Endothelial cell of umbilical vein (primary cell): Measurements from ENCODE around the gene DDX51.

Experiments used
- EZH2 ChIP-seq: IDR thresholded peaks from 2 replicates; pipeline ENCODE4 v1.6.1; 2012; ENCODE audit warnings: borderline replicate concordance, low read depth, mild to moderate bottlenecking, moderate library complexity, low read length, inconsistent platforms; ENCODE audit not compliant: severe bottlenecking
- FOS ChIP-seq: IDR thresholded peaks from 2 replicates; pipeline ENCODE4 v1.6.1; 2011; ENCODE audit warnings: mild to moderate bottlenecking, low read length, moderate library complexity, borderline replicate concordance; ENCODE audit not compliant: insufficient read depth
- MAX ChIP-seq: IDR thresholded peaks from 2 replicates; pipeline ENCODE4 v1.6.1; 2011; ENCODE audit not compliant: insufficient read depth, insufficient read length
- MYC ChIP-seq: IDR thresholded peaks from one replicate; pipeline ENCODE4 v1.6.1; 2011; ENCODE audit warnings: mild to moderate bottlenecking, low read depth, low read length
- POLR2A ChIP-seq: IDR thresholded peaks from 2 replicates; pipeline ENCODE4 v1.6.1; 2012; ENCODE audit warnings: low read depth, mild to moderate bottlenecking, control low read depth, low read length
- POLR2AphosphoS5 ChIP-seq: IDR thresholded peaks from 2 replicates; pipeline ENCODE4 v1.6.1; 2012; ENCODE audit warnings: low read depth, mild to moderate bottlenecking, control low read depth, low read length, moderate library complexity; ENCODE audit not compliant: insufficient read depth
- TF ChIP-seq, protein P1 (sequence below), 2 donors: IDR thresholded peaks; 1 replicate in 1 of 2; 2 replicates in 1 of 2; pipeline ENCODE4 v1.5.1; 2011; ENCODE audit warnings: low read length in 2 of 2, mild to moderate bottlenecking in 2 of 2, moderate library complexity in 2 of 2, control low read depth in 1 of 2, inconsistent platforms in 1 of 2, low read depth in 1 of 2; ENCODE audit not compliant: insufficient read depth in 1 of 2; ENCODE audit errors: extremely low read depth in 1 of 2

DNA sequence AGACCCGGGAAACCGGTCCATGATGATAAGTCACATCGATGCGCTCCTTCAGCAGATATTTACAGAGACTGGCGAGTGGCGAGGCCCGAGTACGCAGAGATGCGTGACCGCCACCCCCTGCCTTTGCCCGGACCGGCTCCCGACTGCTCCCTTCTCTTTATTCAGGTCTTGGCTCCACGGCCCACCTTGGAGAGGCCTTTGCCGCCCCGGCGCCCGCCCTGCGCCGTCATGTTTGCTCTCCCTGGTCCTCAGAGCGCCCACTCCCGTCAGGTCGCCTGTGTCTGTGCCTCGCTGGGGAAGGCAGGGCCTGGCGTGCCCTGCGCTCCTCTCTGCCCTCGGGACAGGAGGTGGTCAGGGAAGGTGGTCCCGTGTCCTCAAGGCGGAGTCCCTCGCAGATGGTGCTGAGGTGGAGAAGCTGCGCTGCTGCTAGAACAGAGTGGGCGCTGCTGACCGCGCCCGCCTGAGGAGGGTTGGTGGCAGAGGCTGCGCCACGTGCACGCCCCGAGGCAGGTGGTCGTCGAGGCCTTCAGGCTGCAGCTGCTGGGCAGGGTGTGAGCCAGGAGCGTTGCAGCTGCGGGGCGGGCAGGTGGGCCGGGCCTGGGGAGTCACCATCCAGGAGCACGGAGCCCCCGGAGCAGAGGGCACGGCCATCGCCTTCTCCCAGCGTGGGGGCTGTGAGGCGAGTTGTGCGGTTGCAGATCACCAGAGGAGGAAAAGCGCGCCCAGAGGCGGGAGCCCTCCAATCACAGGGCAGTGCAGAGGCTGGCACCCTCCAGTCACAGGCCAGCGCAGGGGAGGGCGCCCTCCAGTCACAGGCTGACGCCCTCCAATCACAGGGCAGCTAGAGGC lies 27.2 kb downstream of the DDX51 start:
- TF ChIP-seq POLR2A (no peak), EZH2 (no peak), POLR2AphosphoS5 (no peak), MAX (no peak), MYC (no peak), FOS (no peak)
- TF ChIP-seq, protein P1, sequence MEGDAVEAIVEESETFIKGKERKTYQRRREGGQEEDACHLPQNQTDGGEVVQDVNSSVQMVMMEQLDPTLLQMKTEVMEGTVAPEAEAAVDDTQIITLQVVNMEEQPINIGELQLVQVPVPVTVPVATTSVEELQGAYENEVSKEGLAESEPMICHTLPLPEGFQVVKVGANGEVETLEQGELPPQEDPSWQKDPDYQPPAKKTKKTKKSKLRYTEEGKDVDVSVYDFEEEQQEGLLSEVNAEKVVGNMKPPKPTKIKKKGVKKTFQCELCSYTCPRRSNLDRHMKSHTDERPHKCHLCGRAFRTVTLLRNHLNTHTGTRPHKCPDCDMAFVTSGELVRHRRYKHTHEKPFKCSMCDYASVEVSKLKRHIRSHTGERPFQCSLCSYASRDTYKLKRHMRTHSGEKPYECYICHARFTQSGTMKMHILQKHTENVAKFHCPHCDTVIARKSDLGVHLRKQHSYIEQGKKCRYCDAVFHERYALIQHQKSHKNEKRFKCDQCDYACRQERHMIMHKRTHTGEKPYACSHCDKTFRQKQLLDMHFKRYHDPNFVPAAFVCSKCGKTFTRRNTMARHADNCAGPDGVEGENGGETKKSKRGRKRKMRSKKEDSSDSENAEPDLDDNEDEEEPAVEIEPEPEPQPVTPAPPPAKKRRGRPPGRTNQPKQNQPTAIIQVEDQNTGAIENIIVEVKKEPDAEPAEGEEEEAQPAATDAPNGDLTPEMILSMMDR (IDR thresholded peaks at IDR 0.05; ENCODE audit: extremely low read depth in 1 of 2, insufficient read depth in 1 of 2, low read depth in 1 of 2, low read length in 2 of 2), result no peak
